NCI-H2196 (cell line): ENCODE data around the gene SDK1.

ENCODE experiments used
- DNase-seq: peaks from one replicate; lab custom pipeline; 2025; ENCODE audit not compliant: unreplicated experiment; lab: John Stamatoyannopoulos, UW

The SDK1 gene

GRCh38 chr7:4140933-4141332 lies 839.9 kb downstream of the SDK1 start:
- DNase-seq = no peak

- no peak for DNase-seq
Observed at GRCh38 chr7:4143006-4143405, 842.0 kb downstream of the SDK1 start.

- DNase-seq = no peak
Observed at GRCh38 chr7:4143511-4144171, 842.6 kb downstream of the SDK1 start.

DNA sequence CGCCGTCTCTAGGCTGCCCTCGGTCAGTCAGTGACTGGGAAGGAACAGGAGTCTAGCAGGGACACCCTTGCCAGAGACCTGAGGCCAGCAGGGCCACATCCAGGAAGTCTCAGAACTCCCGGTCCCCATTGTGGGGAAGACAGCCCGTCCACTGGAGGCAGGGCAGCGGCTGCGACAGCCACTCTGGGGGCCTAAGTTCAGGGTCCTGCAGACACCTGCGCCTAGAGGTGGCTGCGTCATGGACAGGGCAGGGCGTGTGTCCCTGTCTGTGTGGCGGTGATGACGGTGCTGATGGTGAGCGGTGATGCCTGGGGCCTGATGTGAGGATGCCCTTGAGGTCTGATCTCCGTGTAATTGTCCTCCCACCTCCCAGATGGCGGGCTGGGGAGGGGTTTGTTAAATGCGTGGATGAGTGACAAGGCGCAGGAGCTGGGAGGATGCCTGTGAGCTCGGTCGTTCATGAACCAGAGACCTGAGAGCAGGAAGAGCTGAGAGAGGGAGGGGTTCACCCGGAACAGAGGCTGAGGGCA lies 843.2 kb downstream of the SDK1 start:
- DNase-seq = no peak

DNA sequence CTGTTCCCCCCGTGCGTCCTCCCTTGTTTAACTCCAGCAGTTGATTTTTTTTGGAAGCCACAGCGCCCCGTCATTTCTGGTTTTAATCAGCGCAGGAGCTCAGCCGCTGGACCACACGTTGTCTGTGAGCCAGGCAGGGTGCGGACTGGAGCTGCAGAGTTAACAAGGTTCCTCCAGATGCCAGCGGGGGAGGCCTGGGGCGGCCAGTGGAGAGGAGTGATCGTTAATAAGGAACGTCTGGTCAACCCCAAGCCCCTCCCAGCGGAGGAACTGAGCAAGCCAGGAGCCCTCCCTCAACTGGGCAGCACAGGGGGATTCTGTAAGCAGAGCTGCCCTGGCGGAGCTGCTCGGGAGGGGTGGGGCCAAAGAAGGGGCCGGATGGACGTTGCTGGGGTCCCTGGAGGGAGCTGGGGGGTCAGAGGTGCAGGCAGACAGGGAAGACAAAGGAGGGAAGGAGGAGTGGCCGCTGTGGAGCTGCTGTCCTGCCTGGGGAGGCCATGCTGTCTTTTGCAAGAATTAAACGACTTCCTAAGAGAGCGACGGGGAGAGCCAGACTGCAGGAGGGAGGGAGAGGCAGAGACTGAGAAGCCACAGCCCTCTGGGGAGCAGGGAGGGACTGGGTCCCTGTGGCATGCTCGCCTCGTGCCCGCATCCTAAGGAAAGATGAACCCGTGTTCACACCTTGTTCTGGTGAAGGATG lies 843.9 kb downstream of the SDK1 start:
- no peak for DNase-seq

- DNase-seq = no peak
Observed at GRCh38 chr7:4145576-4145975, 844.5 kb downstream of the SDK1 start.

DNA sequence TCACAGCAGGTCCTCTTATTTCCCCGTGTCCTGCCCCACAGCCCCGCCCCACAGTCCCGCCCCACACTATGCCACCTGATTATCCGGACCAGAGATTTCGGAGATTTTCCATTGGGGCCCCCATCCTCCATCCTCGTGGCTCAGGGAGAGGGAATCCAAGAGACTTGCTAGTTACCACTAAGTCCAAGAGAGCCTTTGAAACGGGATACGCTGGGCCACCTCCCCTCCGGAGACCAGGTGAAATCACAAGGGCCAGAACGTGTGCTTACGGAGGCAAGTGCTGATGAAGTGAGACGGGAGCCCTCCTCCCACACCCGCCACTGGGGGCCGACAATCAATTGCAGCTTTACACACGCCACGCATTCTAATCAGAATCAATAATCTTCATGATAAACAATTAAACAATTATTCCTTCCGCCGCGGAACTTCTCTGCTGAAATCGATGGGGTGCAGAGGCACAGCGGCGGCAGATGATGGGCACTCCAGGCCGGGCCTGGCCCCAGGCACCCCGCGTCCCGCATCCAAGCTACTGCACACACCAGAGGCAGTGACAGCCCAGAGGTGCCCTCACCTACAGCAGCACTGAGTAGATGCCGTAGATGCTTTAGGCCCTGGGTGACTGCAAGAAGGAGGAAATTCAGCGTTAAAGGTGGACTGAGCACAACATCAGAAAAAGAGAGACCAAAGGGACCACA lies 847.0 kb downstream of the SDK1 start:
- DNase-seq = no peak

- no peak for DNase-seq
Observed at GRCh38 chr7:4149236-4149635, 848.2 kb downstream of the SDK1 start.

DNA sequence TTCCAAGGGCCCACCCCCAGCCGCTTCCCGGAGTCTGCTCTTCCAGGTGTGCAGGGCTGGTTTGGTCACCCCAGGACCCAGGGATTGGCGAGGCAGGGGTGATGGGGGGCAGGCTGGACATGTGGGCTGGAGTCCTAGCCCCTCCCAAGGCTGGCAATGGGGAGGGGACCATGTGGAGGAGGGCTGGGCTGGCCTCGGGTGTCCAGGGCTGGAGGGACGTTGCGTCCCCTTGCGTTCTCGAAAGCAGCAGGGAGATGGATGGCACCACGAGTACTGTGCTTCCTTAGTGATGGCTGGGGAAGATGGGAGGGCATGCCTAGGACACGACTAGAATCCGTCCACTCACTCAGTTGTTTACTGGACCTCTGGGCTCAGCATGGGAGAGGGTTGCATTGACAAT lies 848.6 kb downstream of the SDK1 start:
- no peak for DNase-seq

- no peak for DNase-seq
Observed at GRCh38 chr7:4150731-4151130, 849.7 kb downstream of the SDK1 start.

DNA sequence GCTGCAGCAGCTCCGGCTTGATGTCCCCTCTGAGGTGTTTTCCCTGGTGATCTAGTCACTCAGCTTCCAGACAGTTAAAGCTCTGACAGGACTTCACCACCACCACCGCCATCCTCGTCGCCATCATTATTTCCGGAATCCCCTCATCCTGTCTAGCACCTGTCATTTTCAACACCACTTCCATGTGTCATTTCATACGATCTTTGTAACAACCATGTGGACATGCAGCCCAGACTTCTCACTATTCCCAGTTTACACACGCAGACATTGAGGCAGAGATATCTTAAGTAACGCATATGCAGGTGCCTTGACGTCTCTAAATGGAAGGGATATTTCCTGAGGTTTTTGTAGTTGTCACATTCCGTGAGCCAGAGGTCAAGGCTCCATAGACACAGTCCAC lies 850.5 kb downstream of the SDK1 start:
- no peak for DNase-seq

DNA sequence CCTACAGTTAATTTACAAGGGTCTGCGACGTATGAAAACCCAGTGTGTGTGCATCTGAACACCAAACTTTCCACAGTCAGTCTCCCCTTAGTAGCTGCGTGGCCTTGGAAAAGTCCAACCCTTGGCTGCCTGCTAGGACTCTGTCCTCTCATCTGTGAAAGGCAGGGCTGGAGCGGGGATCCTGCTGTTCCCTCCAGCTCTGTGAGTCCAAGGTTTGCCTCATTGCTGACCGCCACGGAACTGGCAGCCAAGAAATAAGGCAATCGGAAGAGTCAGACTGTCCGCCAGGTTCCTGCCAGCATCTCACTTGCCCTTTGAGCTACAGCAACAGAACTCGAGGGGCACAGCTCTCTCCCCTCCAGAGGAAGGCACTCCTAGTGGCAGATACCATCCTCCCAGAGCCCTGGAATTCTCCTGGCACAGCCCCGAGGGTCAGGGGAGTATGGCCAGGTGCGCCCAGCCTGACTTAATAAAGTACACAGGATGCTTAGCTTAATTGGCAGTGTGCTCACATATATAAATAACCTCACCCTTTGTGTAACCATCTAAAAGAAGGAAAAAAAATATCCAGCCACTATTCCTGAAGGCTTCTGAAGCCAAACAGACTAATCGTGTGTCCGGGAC lies 851.0 kb downstream of the SDK1 start:
- DNase-seq = no peak

GRCh38 chr7:4154882-4155535 lies 854.0 kb downstream of the SDK1 start:
- DNase-seq = no peak

DNA sequence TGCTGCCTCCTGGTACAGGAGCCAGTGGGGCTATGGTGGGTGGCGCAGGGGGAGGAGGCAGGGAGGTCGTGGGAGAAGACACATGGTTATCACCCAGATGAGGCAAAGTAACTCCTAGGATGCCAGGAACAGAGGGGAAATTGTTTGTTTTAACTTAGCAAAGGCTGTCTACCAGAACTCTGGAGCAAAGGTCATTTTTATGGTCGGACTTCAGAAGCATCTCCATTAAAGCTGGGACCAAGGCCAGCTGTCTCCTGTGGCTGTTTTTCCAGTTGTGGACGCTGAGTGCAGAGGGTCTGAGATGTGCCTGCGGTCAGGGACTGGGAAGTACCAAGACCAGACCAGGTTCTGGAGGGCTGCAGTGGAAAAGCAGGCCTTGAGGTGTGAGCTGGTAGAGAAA lies 855.1 kb downstream of the SDK1 start:
- DNase-seq = no peak

GRCh38 chr7:4157651-4158050 lies 856.6 kb downstream of the SDK1 start:
- no peak for DNase-seq

- no peak for DNase-seq
Observed at GRCh38 chr7:4158441-4159153, 857.5 kb downstream of the SDK1 start.

DNA sequence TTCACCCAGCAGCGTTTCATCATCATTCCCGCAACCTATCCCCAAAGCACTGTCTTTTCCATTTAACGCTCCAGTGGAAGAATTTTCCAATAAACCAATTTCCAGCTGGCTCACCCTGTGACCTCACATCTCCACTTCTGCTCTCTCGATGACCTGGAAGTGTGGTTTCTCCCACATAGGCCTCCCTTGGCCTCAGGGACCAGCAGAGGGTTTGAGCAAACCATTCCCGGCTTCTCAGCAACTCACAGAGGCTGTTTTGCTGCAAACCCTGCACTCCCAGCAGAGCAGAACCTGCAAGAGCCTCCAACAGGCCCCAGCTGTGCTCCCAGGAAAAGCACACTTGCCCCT lies 858.1 kb downstream of the SDK1 start:
- DNase-seq = no peak

DNA sequence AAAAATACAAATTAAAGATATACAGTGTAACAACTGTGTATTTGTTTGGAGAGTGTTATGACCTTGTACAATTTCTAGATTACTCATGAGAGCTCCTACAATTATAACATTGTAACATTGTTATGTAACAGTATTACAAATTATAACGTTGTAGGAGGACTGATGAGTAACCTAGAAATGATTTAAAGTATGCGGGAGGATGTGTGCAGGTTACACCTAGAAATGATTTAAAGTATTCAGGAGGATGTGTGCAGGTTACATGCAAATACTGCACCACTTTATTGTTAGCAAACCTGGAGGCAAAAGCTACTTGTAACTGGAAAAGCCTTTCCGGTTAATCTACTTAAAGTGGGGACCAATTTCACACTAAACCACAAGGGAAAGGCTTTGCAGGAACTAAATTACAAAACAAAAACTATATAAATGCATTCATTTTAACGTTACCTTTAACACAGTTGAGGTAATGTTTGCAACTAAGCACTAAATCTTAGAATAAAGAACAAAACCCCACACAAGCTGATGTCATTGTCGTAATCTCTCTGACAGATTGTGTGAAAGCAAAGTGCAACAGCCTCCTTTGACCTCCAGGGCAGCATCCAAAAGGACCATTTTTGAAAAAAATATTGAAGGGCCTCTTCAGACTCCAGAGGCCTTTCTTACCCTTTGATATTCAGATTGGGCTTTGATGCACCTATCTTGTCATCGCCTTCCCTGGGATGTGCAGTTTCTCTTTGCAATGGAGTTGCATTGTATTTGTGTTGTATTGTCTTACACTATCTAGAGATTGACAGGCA lies 858.9 kb downstream of the SDK1 start:
- DNase-seq = no peak

- DNase-seq = no peak
Observed at GRCh38 chr7:4162884-4163564, 862.0 kb downstream of the SDK1 start.
